ENCODE measurements around the gene FAM219B. TPM values are rescaled to one million over a fixed set of nuclear protein-coding genes. Genes with fewer than 3 reads are reported as not detected.
"Not testable (repeated sequence)": the region's sequence is repeated elsewhere in the genome, so short reads cannot be mapped to it uniquely, and the experiment has no call there.

Gene FAM219B
- total RNA-seq, 1 experiment from 2014 or later, result 73.7 TPM

DNA sequence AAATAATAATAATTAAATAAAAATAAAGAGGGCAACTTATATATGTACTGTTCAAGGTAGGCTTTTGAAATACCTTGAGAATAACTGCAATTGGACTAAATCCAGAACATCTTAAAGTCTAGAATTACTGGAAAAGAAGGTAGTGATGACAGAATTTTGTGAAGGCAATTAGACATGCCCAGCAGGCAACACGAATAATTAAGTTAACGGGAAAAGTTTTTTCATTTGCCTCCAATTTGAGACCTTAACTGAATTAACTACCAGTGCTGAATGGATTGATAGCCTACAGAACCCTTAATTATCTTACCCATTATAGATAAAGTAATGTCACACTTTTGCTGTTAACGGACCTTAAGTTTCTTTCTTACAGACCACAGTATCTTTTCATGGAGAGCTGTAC, 17.9 kb upstream of the FAM219B start:
- Mint-ChIP-seq H3K27me3 (ENCODE audit: insufficient read depth, unreplicated experiment) (no peaks in the 10 kb centered on the region), H3K27ac (ENCODE audit: unreplicated experiment) (no peak overlapping the region), H3K4me3 (ENCODE audit: unreplicated experiment) (no peak overlapping the region), H3K36me3 (ENCODE audit: insufficient read depth, unreplicated experiment) (peaks cover 88% of the 10 kb centered on the region), H3K9me3 (ENCODE audit: unreplicated experiment) (no peaks in the 10 kb centered on the region), H3K4me1 (ENCODE audit: low read depth, unreplicated experiment) (no peaks in the 10 kb centered on the region)
- no peaks in the 10 kb centered on the region for H3K4me1 ChIP-seq
- H3K36me3 ChIP-seq (ENCODE audit: control insufficient read depth, insufficient read depth, low read length), result peaks cover 3% of the 10 kb centered on the region; the same call in 1 of the 2 replicates
- no peak overlapping the region for H3K4me3 ChIP-seq (ENCODE audit: low read depth, low read length)
- H3K9me3 ChIP-seq, result no peaks in the 10 kb centered on the region
- ChIA-PET CTCF (no interaction called here), POLR2A (no interaction called here)
- TSS peak; percentile 5 for BruUV-seq (replicated peaks)
- no peaks in the 10 kb centered on the region for H3K27me3 ChIP-seq (replicated peaks; ENCODE audit: control insufficient read depth, insufficient read depth, low read length)
- TF ChIP-seq, protein P1, sequence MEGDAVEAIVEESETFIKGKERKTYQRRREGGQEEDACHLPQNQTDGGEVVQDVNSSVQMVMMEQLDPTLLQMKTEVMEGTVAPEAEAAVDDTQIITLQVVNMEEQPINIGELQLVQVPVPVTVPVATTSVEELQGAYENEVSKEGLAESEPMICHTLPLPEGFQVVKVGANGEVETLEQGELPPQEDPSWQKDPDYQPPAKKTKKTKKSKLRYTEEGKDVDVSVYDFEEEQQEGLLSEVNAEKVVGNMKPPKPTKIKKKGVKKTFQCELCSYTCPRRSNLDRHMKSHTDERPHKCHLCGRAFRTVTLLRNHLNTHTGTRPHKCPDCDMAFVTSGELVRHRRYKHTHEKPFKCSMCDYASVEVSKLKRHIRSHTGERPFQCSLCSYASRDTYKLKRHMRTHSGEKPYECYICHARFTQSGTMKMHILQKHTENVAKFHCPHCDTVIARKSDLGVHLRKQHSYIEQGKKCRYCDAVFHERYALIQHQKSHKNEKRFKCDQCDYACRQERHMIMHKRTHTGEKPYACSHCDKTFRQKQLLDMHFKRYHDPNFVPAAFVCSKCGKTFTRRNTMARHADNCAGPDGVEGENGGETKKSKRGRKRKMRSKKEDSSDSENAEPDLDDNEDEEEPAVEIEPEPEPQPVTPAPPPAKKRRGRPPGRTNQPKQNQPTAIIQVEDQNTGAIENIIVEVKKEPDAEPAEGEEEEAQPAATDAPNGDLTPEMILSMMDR (IDR thresholded peaks at IDR 0.05; ENCODE audit: insufficient read depth in 1 of 2, low read depth in 1 of 2, low read length in 1 of 2, severe bottlenecking in 1 of 2, unreplicated experiment in 1 of 2), result no peak
- no peak for DNase-seq
- intact Hi-C loops (cut with micrococcal nuclease; ENCODE audit: unreplicated experiment), result no loop called here

DNA sequence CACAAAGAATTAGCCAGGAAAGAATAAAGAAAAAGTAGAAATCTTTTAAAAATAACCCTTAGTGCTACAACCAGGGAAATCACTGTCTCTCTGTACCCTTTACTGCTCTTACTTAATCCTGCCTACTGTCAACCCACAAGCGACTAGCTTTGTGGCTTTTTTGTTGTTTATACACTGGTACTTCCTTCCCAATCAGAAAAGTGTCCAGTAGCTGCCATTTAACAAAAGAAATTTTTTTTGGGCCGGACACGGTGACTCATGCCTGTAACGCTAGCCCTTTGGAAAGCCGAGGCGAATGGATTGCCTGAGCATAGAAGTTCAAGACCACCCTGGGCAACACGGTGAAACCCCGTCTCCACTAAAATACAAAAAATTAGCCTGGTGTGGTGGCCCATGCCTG, 13.8 kb upstream of the FAM219B start:
- Mint-ChIP-seq H3K36me3 (ENCODE audit: insufficient read depth, unreplicated experiment) (peaks cover 88% of the 10 kb centered on the region), H3K27me3 (ENCODE audit: insufficient read depth, unreplicated experiment) (no peaks in the 10 kb centered on the region), H3K9me3 (ENCODE audit: unreplicated experiment) (no peaks in the 10 kb centered on the region), H3K27ac (ENCODE audit: unreplicated experiment) (no peak overlapping the region), H3K4me3 (ENCODE audit: unreplicated experiment) (no peak overlapping the region), H3K4me1 (ENCODE audit: low read depth, unreplicated experiment) (no peaks in the 10 kb centered on the region)
- TF ChIP-seq, protein P1 (IDR thresholded peaks at IDR 0.05; ENCODE audit: insufficient read depth in 1 of 2, low read depth in 1 of 2, low read length in 1 of 2, severe bottlenecking in 1 of 2, unreplicated experiment in 1 of 2), result no peak
- ChIA-PET POLR2A (no interaction called here), CTCF (no interaction called here)
- Histone ChIP-seq H3K27me3 (replicated peaks; ENCODE audit: control insufficient read depth, insufficient read depth, low read length) (no peaks in the 10 kb centered on the region), H3K36me3 (ENCODE audit: control insufficient read depth, insufficient read depth, low read length) (peaks cover 3% of the 10 kb centered on the region; the same call in 1 of the 2 replicates), H3K9me3 (no peaks in the 10 kb centered on the region), H3K4me3 (ENCODE audit: low read depth, low read length) (no peak overlapping the region), H3K4me1 (no peaks in the 10 kb centered on the region)
- no peak for DNase-seq
- no TSS peak for BruUV-seq (replicated peaks)
- intact Hi-C loops (cut with micrococcal nuclease; ENCODE audit: unreplicated experiment), result no loop called here

DNA sequence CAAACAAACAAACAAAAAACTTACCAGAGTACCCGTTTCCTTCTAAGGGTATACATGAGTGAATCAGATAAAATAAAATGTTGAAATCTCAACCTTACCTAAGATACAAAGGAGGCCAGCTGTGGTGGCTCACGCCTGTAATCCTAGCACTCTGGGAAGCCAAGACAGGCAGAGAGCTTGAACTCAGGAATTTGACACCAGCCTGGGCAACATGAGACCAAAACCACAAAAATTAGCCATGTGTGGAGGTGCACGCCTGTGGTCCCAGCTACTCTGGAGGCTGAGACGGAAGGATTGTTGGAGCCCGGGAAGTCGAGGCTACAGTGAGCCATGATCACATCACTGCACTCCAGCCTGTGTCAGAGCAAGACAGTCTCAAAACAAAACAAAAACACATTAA, 11.0 kb upstream of the FAM219B start:
- Histone ChIP-seq H3K27me3 (replicated peaks; ENCODE audit: control insufficient read depth, insufficient read depth, low read length) (no peaks in the 10 kb centered on the region), H3K9me3 (no peaks in the 10 kb centered on the region), H3K36me3 (ENCODE audit: control insufficient read depth, insufficient read depth, low read length) (no peaks in the 10 kb centered on the region), H3K4me1 (no peaks in the 10 kb centered on the region), H3K4me3 (ENCODE audit: low read depth, low read length) (no peak overlapping the region)
- Mint-ChIP-seq H3K4me3 (ENCODE audit: unreplicated experiment) (no peak overlapping the region), H3K27ac (ENCODE audit: unreplicated experiment) (no peak overlapping the region), H3K4me1 (ENCODE audit: low read depth, unreplicated experiment) (no peaks in the 10 kb centered on the region), H3K9me3 (ENCODE audit: unreplicated experiment) (no peaks in the 10 kb centered on the region), H3K36me3 (ENCODE audit: insufficient read depth, unreplicated experiment) (peaks cover 86% of the 10 kb centered on the region), H3K27me3 (ENCODE audit: insufficient read depth, unreplicated experiment) (no peaks in the 10 kb centered on the region)
- BruUV-seq (replicated peaks), result no TSS peak
- intact Hi-C loops (cut with micrococcal nuclease; ENCODE audit: unreplicated experiment), result no loop called here
- ChIA-PET POLR2A (interaction anchor here (1.4 kb wide), 1 partner anchor 11 kb away, joined by 5 read pairs; the partner anchor contains the start of gene FAM219B), CTCF (interaction anchor here (0.6 kb wide), 1 partner anchor 148 kb away, joined by 3 read pairs; no protein-coding TSS in a partner anchor)
- DNase-seq, result no peak
- TF ChIP-seq, protein P1 (IDR thresholded peaks at IDR 0.05; ENCODE audit: insufficient read depth in 1 of 2, low read depth in 1 of 2, low read length in 1 of 2, severe bottlenecking in 1 of 2, unreplicated experiment in 1 of 2), result no peak

DNA sequence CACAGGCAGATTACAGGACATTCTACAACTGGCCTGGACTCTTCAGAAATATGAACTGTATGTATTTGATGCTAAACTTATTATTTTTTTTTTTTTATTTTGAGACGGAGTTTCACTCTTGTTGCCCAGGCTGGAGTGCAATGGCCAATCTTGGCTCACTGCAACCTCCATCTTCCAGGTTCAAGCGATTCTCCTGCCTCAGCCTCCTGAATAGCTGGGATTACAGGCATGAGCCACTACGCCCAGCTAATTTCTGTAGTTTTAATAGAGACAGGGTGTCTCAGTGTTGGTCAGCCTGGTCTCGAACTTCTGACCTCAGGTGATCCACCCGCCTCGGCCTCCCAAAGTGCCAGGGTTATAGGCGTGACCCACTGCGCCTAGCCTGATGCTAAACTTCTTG, 7.1 kb upstream of the FAM219B start:
- H3K27ac Mint-ChIP-seq (ENCODE audit: unreplicated experiment); DNase-seq; intact Hi-C loops (cut with micrococcal nuclease; ENCODE audit: unreplicated experiment); H3K4me3 Mint-ChIP-seq (ENCODE audit: unreplicated experiment); H3K27me3 ChIP-seq (replicated peaks; ENCODE audit: control insufficient read depth, insufficient read depth, low read length); H3K9me3 Mint-ChIP-seq (ENCODE audit: unreplicated experiment); POLR2A ChIA-PET; CTCF ChIA-PET; H3K4me3 ChIP-seq (ENCODE audit: low read depth, low read length); BruUV-seq (replicated peaks); H3K27me3 Mint-ChIP-seq (ENCODE audit: insufficient read depth, unreplicated experiment); H3K4me1 ChIP-seq; H3K4me1 Mint-ChIP-seq (ENCODE audit: low read depth, unreplicated experiment); H3K9me3 ChIP-seq; H3K36me3 ChIP-seq (ENCODE audit: control insufficient read depth, insufficient read depth, low read length): not testable (repeated sequence)
- H3K36me3 Mint-ChIP-seq (ENCODE audit: insufficient read depth, unreplicated experiment), result peaks cover 65% of the 10 kb centered on the region

Data from Caco-2 (cell line).